ENCODE measurements around the gene BCL2L13. TPM values are rescaled to one million over a fixed set of nuclear protein-coding genes. Genes with fewer than 3 reads are reported as not detected.

Gene BCL2L13
- total and polyA plus RNA-seq, 7 donors: 67.0 to 201 (median 128) TPM

DNA sequence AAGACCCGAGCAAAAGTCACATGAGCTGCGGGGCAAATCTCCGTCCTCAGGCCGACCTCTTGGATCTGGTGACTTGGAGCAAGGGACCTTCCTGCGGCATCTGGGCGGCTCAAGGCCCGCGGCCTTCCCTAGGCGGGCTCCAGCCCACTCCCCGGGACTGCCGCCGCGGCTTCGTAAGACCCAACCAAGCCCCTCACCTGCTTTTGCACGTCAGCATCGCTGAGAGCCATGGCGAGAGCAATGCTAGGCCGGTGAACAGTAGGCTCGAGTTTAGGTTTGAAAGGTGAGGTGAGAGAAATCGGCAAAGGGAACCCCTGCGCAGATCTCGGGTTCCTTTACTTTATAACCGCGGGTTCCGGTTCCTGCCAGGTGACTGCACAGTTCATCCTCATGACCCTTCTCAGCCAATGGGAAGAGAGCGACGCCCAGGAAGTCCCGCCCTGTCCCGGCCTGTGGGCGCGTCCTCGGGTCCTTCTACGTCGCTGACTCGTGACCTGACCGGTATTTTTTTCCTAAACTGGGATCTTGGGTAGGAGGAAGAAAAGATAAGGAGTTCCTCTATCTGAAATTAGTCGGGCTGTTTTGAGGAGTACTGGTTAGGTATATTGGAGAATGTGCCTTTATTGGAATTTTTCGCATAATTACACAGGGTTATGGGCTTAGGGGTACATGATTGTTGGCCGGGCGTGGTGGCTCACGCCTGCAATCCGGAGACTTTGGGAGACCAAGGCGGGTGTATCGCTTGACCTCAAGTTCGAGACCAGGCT is 10.0 kb upstream of the BCL2L13 start, which contains the start of gene ATP6V1E1:
ATP6V1E1 (minus strand) TSS at position 344 of the 767 bp plus-strand sequence; CDS start at position 230, 114 bp downstream.
- intact Hi-C loops (cut with DNase I): no loop called here

GRCh38 chr22:17629173-17629489 is 9.4 kb upstream of the BCL2L13 start:
- Histone ChIP-seq H3K4me3 (peak overlapping the region; percentile 99), H3K4me1 (peaks cover 15% of the 10 kb centered on the region), H3K27ac (peak overlapping the region; percentile 98), H3K27me3 (ENCODE audit: insufficient read depth in 3 of 3, low read length in 2 of 3) (no peaks in the 10 kb centered on the region), H3K9me3 (no peaks in the 10 kb centered on the region), H3K36me3 (ENCODE audit: insufficient read depth in 1 of 2, low read depth in 1 of 2) (peaks cover 0 to 8% of the 10 kb centered on the region in 2 donors)
- no peak for DNase-seq
- intact Hi-C loops (cut with DNase I): no loop called here
- ATAC-seq: peak in 1 of 4 donors; percentile 1
- TF ChIP-seq, protein P1, sequence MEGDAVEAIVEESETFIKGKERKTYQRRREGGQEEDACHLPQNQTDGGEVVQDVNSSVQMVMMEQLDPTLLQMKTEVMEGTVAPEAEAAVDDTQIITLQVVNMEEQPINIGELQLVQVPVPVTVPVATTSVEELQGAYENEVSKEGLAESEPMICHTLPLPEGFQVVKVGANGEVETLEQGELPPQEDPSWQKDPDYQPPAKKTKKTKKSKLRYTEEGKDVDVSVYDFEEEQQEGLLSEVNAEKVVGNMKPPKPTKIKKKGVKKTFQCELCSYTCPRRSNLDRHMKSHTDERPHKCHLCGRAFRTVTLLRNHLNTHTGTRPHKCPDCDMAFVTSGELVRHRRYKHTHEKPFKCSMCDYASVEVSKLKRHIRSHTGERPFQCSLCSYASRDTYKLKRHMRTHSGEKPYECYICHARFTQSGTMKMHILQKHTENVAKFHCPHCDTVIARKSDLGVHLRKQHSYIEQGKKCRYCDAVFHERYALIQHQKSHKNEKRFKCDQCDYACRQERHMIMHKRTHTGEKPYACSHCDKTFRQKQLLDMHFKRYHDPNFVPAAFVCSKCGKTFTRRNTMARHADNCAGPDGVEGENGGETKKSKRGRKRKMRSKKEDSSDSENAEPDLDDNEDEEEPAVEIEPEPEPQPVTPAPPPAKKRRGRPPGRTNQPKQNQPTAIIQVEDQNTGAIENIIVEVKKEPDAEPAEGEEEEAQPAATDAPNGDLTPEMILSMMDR (IDR thresholded peaks at IDR 0.05): no peak
- WGBS, 3 donors: 0% methylated on average over 1 of the region's 1 CpG

More for the DNA sequence above, 10.0 kb upstream of the BCL2L13 start, which contains the start of gene ATP6V1E1:
- DNase-seq (peak; percentile 96 to 98), ATAC-seq (peak; percentile 98 to 100 (median 99))
- no peaks in the 10 kb centered on the region for H3K9me3 ChIP-seq
- TF ChIP-seq, protein P1 (IDR thresholded peaks at IDR 0.05): no peak
- H3K4me1 ChIP-seq: peaks cover 18% of the 10 kb centered on the region
- peak within 1 kb of the TSS; percentile 99 for H3K4me3 ChIP-seq
- no peaks in the 10 kb centered on the region for H3K27me3 ChIP-seq (ENCODE audit: insufficient read depth in 3 of 3, low read length in 2 of 3)
- H3K27ac ChIP-seq: peak within 1 kb of the TSS; percentile 98
- H3K36me3 ChIP-seq (ENCODE audit: insufficient read depth in 1 of 2, low read depth in 1 of 2): peaks cover 0 to 13% of the 10 kb centered on the region in 2 donors
- WGBS, 3 donors: 0% methylated on average over 45 of the region's 45 CpGs

DNA sequence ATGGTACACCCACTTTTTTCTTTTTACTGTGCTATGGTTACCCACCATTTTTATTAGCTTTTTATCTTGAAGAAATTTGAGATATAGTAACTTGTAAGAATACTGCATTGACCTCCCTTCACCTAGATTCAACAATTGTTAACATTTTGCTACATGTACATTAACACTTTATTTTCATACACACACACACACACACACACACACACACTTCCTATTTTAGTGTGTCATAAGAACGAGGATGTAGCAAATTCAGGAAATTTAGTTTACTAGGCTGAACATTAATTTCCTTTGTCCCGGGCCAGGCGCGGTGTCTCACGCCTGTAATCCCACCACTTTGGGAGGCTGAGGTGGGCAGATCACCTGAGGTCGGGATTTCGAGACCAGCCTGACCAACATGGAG is 8.9 kb upstream of the BCL2L13 start:
- 77 to 87% (median 80%) methylated on average over 7 of the region's 7 CpGs for WGBS, 3 donors
- intact Hi-C loops (cut with DNase I): no loop called here
- Histone ChIP-seq H3K27me3 (ENCODE audit: insufficient read depth in 3 of 3, low read length in 2 of 3) (no peaks in the 10 kb centered on the region), H3K4me1 (peaks cover 14% of the 10 kb centered on the region), H3K36me3 (ENCODE audit: insufficient read depth in 1 of 2, low read depth in 1 of 2) (peaks cover 0 to 2% of the 10 kb centered on the region in 2 donors), H3K4me3 (peak overlapping the region; percentile 99), H3K27ac (peak overlapping the region; percentile 98), H3K9me3 (no peaks in the 10 kb centered on the region)
- DNase-seq (no peak), ATAC-seq (no peak)
- TF ChIP-seq, protein P1 (IDR thresholded peaks at IDR 0.05): no peak

DNA sequence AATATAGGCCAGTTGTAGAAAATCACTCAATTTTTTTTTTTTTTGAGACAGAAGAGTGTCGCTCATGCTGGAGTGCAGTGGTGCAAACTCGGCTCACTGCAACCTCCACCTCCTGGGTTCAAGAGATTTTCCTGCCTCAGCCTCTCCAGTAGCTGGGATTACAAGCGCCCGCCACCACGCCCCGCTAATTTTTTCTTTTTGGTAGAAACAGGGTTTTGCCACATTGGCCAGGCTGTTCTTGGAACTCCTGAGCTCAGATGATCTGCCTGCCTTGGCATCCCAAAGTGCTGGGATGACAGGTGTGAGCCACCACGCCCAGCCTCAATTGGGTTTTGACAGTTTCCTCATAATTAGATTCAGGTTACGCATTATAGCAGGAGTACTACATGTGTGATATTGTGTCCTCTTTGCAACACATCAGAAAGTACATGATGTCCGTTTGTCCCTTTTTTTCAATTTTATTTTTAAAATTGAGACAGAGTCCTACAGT is 7.4 kb upstream of the BCL2L13 start:
- no peaks in the 10 kb centered on the region for H3K9me3 ChIP-seq
- WGBS, 3 donors: 77 to 93% (median 81%) methylated on average over 9 of the region's 9 CpGs
- DNase-seq: no peak
- no peaks in the 10 kb centered on the region for H3K27me3 ChIP-seq (ENCODE audit: insufficient read depth in 3 of 3, low read length in 2 of 3)
- no peaks in the 10 kb centered on the region for H3K36me3 ChIP-seq (ENCODE audit: insufficient read depth in 1 of 2, low read depth in 1 of 2)
- intact Hi-C loops (cut with DNase I): no loop called here
- ATAC-seq: no peak
- H3K4me1 ChIP-seq: peaks cover 14% of the 10 kb centered on the region
- H3K4me3 ChIP-seq: no peak overlapping the region
- no peak overlapping the region for H3K27ac ChIP-seq
- TF ChIP-seq, protein P1 (IDR thresholded peaks at IDR 0.05): no peak
